Activated CD8-positive, alpha-beta T cell treated with anti-CD3 and anti-CD28 coated beads for 36 hours (primary cell): ENCODE results near the gene TAF1A. TPM values are rescaled to one million over a fixed set of nuclear protein-coding genes. Genes with fewer than 3 reads are reported as not detected.

ENCODE experiments used
- ATAC-seq: fragments of 200-7000 bp; cut with Tn5 transposase; one replicate; pipeline ENCODE4 v1.10.0; 2021; ENCODE audit warnings: mild to moderate bottlenecking, moderate library complexity
- CTCF ChIA-PET: fragments of 350-600 bp; sonication (Branson Sonifier 250); formaldehyde crosslinking; loops from one replicate; lab custom pipeline; 2021; ENCODE audit warnings: antibody characterized with exemption; lab: Charles Lee
- POLR2A ChIA-PET: fragments of 350-600 bp; sonication (Branson Sonifier 250); formaldehyde crosslinking; loops from one replicate; lab custom pipeline; 2021; ENCODE audit warnings: antibody characterized with exemption; lab: Charles Lee
- DNase-seq: peaks from one replicate; pipeline ENCODE4 v3.0.0-alpha.2; 2020
- H3K27ac Mint-ChIP-seq: one replicate; pipeline ENCODE4 v1.8.0; 2021; ENCODE audit warnings: mild to moderate bottlenecking, mixed read lengths
- H3K27me3 Mint-ChIP-seq: one replicate; pipeline ENCODE4 v1.8.0; 2021; ENCODE audit warnings: mixed read lengths
- H3K36me3 Mint-ChIP-seq: one replicate; pipeline ENCODE4 v1.8.0; 2021; ENCODE audit warnings: low read depth, mixed read lengths
- H3K4me1 Mint-ChIP-seq: one replicate; pipeline ENCODE4 v1.8.0; 2021; ENCODE audit warnings: low read depth, mixed read lengths
- H3K4me3 Mint-ChIP-seq: one replicate; pipeline ENCODE4 v1.8.0; 2021; ENCODE audit warnings: mild to moderate bottlenecking, moderate library complexity, mixed read lengths
- H3K9me3 Mint-ChIP-seq: one replicate; pipeline ENCODE4 v1.8.0; 2021; ENCODE audit warnings: mixed read lengths
- CTCF ChIP-seq: fragments of 200-600 bp; IDR thresholded peaks from one replicate; pipeline ENCODE4 v1.8.0; 2022; ENCODE audit warnings: antibody characterized with exemption, mild to moderate bottlenecking
- intact Hi-C: fragments of 100-400 bp; cut with micrococcal nuclease; formaldehyde crosslinking; loops from one replicate; pipeline ENCODE4 v1.10.0; 2022
- total RNA-seq, 2 experiments: library from RNA; stranded (reverse); gene quantifications; one replicate each; pipeline ENCODE4 v1.2.3, GENCODE V29; 2021

Gene TAF1A
- total RNA-seq, 2 experiments from 2014 or later, result 18.4 to 19.0 TPM

- no peak for TF ChIP-seq CTCF
- H3K4me3 Mint-ChIP-seq, result no peak overlapping the region
- intact Hi-C loops, result no loop called here
- DNase-seq, result no peak
- H3K36me3 Mint-ChIP-seq, result no peaks in the 10 kb centered on the region
- no peaks in the 10 kb centered on the region for H3K4me1 Mint-ChIP-seq
- H3K27ac Mint-ChIP-seq, result no peak overlapping the region
- peaks cover 2% of the 10 kb centered on the region for H3K27me3 Mint-ChIP-seq
- CTCF ChIA-PET, result no interaction called here
- ATAC-seq, result no peak
- POLR2A ChIA-PET, result no interaction called here
- H3K9me3 Mint-ChIP-seq, result no peaks in the 10 kb centered on the region
Observed at GRCh38 chr1:222535455-222535854, 54.3 kb downstream of the TAF1A start.

GRCh38 chr1:222530852-222531251, 58.9 kb downstream of the TAF1A start:
- ATAC-seq, result no peak
- Mint-ChIP-seq H3K4me1 (no peaks in the 10 kb centered on the region), H3K27me3 (peaks cover 3% of the 10 kb centered on the region), H3K9me3 (no peaks in the 10 kb centered on the region), H3K36me3 (no peaks in the 10 kb centered on the region), H3K4me3 (no peak overlapping the region), H3K27ac (no peak overlapping the region)
- no peak for TF ChIP-seq CTCF
- ChIA-PET POLR2A (interaction anchor here (0.6 kb wide), 1 partner anchor 710 kb away, joined by 3 read pairs; no protein-coding TSS in a partner anchor), CTCF (no interaction called here)
- intact Hi-C loops, result no loop called here
- DNase-seq, result no peak

GRCh38 chr1:222529916-222530315, 59.8 kb downstream of the TAF1A start:
- no peak for TF ChIP-seq CTCF
- H3K9me3 Mint-ChIP-seq, result no peaks in the 10 kb centered on the region
- no peaks in the 10 kb centered on the region for H3K36me3 Mint-ChIP-seq

GRCh38 chr1:222529181-222529580, 60.6 kb downstream of the TAF1A start:
- Mint-ChIP-seq H3K4me3 (no peak overlapping the region), H3K36me3 (no peaks in the 10 kb centered on the region), H3K27ac (no peak overlapping the region), H3K27me3 (peaks cover 6% of the 10 kb centered on the region), H3K4me1 (no peaks in the 10 kb centered on the region), H3K9me3 (no peaks in the 10 kb centered on the region)
- intact Hi-C loops, result no loop called here
- DNase-seq (no peak), ATAC-seq (no peak)
- no peak for TF ChIP-seq CTCF
- ChIA-PET POLR2A (no interaction called here), CTCF (no interaction called here)

More at GRCh38 chr1:222529916-222530315, 59.8 kb downstream of the TAF1A start:
- no peak for DNase-seq
- CTCF ChIA-PET, result no interaction called here
- Mint-ChIP-seq H3K27me3 (peaks cover 6% of the 10 kb centered on the region), H3K4me1 (no peaks in the 10 kb centered on the region), H3K27ac (no peak overlapping the region), H3K4me3 (no peak overlapping the region)
- ATAC-seq, result no peak
- intact Hi-C loops, result no loop called here
- POLR2A ChIA-PET, result no interaction called here

GRCh38 chr1:222525951-222526350, 63.8 kb downstream of the TAF1A start:
- ChIA-PET POLR2A (no interaction called here), CTCF (interaction anchor here (1.2 kb wide), 1 partner anchor 70 kb away, joined by 3 read pairs; no protein-coding TSS in a partner anchor)
- Mint-ChIP-seq H3K9me3 (peaks cover 6% of the 10 kb centered on the region), H3K4me1 (no peaks in the 10 kb centered on the region), H3K27me3 (peaks cover 4% of the 10 kb centered on the region), H3K27ac (no peak overlapping the region), H3K4me3 (no peak overlapping the region), H3K36me3 (peaks cover 5% of the 10 kb centered on the region)
- DNase-seq (no peak), ATAC-seq (no peak)
- no peak for TF ChIP-seq CTCF
- intact Hi-C loops, result no loop called here
